H1 (cell line): Measurements from ENCODE around the gene CNGA2. TPM values are rescaled to one million over a fixed set of nuclear protein-coding genes. Genes with fewer than 3 reads are reported as not detected.

Experiments
- GTF2F1 ChIP-seq: IDR thresholded peaks from 2 replicates; pipeline ENCODE4 v1.6.1; 2012; ENCODE audit warnings: low read depth, low read length, improper control_type of control experiment, borderline replicate concordance
- SAP30 ChIP-seq: fragments of 300-600 bp; sonication (generic); IDR thresholded peaks from 2 replicates; pipeline ENCODE4 v1.7.1; 2012; ENCODE audit warnings: low read length, moderate library complexity, mild to moderate bottlenecking, inconsistent platforms; ENCODE audit not compliant: insufficient read depth, insufficient replicate concordance
- ZNF274 ChIP-seq: IDR thresholded peaks from 2 replicates; pipeline ENCODE4 v1.7.0; 2012; ENCODE audit warnings: low read length, borderline replicate concordance; ENCODE audit errors: extremely low read depth
- polyA plus RNA-seq, 7 experiments: library from polyadenylated mRNA; depleted of rRNA in 3 of 7; stranded (reverse) in 5 of 7; unstranded in 2 of 7; fragments of >200 nt in 5 of 7; fragments of 200-250 nt in 2 of 7; gene quantifications; 1 replicate in 5 of 7; 2 replicates in 1 of 7; 4 replicates in 1 of 7; pipeline versions ENCODE4 v1.2.1 to v1.2.3, GENCODE V29; 2011 to 2013; ENCODE audit warnings: missing spikeins in 2 of 7, mixed read lengths in 2 of 7
- total RNA-seq: library from RNA; stranded (reverse); fragmentation: NEBNext Ultra II Directional; extraction: Animal tissue kit (Norgen Biotek cat#: 25700); gene quantifications from 2 replicates; pipeline ENCODE4 v1.2.1, GENCODE V29; 2021
- TF ChIP-seq, protein P1 (sequence below): fragments of 300-600 bp; sonication (generic); IDR thresholded peaks from 2 replicates; pipeline ENCODE4 v1.7.1; 2012; ENCODE audit warnings: low read length, moderate library complexity, mild to moderate bottlenecking, inconsistent platforms; ENCODE audit not compliant: insufficient replicate concordance

CNGA2 gene
- total and polyA plus RNA-seq, 2 of the 8 experiments (the other 6 are each of a cell fraction or from before 2014, with no cell fraction given) = not detected

DNA sequence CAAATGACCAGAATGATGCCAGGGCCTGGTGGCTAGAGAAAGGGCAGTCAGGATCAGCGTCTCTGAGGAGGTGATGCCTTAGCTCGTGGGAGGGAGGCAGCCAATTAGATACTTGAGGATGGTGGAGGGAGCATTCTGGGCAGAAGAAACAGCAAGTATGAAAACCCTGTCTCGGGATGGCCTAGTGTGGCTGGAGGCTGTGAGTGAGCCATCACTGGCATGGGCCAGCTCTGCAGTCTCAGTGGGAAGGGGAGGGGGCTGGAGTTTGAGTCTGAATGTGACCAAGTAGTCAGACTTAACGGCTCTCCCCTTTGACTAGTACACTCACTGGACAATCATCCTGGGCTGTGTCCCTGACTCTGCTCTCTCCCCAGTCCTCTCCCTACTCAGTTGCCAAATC is 7.1 kb downstream of the CNGA2 start (continued):
- TF ChIP-seq, protein P1, sequence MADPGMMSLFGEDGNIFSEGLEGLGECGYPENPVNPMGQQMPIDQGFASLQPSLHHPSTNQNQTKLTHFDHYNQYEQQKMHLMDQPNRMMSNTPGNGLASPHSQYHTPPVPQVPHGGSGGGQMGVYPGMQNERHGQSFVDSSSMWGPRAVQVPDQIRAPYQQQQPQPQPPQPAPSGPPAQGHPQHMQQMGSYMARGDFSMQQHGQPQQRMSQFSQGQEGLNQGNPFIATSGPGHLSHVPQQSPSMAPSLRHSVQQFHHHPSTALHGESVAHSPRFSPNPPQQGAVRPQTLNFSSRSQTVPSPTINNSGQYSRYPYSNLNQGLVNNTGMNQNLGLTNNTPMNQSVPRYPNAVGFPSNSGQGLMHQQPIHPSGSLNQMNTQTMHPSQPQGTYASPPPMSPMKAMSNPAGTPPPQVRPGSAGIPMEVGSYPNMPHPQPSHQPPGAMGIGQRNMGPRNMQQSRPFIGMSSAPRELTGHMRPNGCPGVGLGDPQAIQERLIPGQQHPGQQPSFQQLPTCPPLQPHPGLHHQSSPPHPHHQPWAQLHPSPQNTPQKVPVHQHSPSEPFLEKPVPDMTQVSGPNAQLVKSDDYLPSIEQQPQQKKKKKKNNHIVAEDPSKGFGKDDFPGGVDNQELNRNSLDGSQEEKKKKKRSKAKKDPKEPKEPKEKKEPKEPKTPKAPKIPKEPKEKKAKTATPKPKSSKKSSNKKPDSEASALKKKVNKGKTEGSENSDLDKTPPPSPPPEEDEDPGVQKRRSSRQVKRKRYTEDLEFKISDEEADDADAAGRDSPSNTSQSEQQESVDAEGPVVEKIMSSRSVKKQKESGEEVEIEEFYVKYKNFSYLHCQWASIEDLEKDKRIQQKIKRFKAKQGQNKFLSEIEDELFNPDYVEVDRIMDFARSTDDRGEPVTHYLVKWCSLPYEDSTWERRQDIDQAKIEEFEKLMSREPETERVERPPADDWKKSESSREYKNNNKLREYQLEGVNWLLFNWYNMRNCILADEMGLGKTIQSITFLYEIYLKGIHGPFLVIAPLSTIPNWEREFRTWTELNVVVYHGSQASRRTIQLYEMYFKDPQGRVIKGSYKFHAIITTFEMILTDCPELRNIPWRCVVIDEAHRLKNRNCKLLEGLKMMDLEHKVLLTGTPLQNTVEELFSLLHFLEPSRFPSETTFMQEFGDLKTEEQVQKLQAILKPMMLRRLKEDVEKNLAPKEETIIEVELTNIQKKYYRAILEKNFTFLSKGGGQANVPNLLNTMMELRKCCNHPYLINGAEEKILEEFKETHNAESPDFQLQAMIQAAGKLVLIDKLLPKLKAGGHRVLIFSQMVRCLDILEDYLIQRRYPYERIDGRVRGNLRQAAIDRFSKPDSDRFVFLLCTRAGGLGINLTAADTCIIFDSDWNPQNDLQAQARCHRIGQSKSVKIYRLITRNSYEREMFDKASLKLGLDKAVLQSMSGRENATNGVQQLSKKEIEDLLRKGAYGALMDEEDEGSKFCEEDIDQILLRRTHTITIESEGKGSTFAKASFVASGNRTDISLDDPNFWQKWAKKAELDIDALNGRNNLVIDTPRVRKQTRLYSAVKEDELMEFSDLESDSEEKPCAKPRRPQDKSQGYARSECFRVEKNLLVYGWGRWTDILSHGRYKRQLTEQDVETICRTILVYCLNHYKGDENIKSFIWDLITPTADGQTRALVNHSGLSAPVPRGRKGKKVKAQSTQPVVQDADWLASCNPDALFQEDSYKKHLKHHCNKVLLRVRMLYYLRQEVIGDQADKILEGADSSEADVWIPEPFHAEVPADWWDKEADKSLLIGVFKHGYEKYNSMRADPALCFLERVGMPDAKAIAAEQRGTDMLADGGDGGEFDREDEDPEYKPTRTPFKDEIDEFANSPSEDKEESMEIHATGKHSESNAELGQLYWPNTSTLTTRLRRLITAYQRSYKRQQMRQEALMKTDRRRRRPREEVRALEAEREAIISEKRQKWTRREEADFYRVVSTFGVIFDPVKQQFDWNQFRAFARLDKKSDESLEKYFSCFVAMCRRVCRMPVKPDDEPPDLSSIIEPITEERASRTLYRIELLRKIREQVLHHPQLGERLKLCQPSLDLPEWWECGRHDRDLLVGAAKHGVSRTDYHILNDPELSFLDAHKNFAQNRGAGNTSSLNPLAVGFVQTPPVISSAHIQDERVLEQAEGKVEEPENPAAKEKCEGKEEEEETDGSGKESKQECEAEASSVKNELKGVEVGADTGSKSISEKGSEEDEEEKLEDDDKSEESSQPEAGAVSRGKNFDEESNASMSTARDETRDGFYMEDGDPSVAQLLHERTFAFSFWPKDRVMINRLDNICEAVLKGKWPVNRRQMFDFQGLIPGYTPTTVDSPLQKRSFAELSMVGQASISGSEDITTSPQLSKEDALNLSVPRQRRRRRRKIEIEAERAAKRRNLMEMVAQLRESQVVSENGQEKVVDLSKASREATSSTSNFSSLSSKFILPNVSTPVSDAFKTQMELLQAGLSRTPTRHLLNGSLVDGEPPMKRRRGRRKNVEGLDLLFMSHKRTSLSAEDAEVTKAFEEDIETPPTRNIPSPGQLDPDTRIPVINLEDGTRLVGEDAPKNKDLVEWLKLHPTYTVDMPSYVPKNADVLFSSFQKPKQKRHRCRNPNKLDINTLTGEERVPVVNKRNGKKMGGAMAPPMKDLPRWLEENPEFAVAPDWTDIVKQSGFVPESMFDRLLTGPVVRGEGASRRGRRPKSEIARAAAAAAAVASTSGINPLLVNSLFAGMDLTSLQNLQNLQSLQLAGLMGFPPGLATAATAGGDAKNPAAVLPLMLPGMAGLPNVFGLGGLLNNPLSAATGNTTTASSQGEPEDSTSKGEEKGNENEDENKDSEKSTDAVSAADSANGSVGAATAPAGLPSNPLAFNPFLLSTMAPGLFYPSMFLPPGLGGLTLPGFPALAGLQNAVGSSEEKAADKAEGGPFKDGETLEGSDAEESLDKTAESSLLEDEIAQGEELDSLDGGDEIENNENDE = no peak
- no peak for TF ChIP-seq SAP30
- no peak for TF ChIP-seq ZNF274
- TF ChIP-seq GTF2F1 = no peak
